Activated T-cell treated with anti-CD3 and anti-CD28 coated beads for 24 hours (primary cell): Measurements from ENCODE around the gene C1orf56.

Experiments used
- DNase-seq: peaks from one replicate; pipeline ENCODE4 v3.0.0-alpha.2; 2020; ENCODE audit warnings: low read depth

The C1orf56 gene

GRCh38 chr1:151047591-151047924 lies at the start of gene C1orf56:
Gene C1orf56 (plus strand): TSS chr1:151047751. CDS start chr1:151047848, 97 bp downstream.
- peak; percentile 50 for DNase-seq

GRCh38 chr1:150997949-150998348 lies 49.6 kb upstream of the C1orf56 start:
- no peak for DNase-seq

- no peak for DNase-seq
These were observed 48.4 kb upstream of the C1orf56 start for GRCh38 chr1:150999051-150999674.

- DNase-seq: no peak
These were observed 47.6 kb upstream of the C1orf56 start for GRCh38 chr1:150999926-151000325.

GRCh38 chr1:151000408-151000807 lies 47.1 kb upstream of the C1orf56 start:
- DNase-seq: no peak

GRCh38 chr1:151001602-151002001 lies 45.9 kb upstream of the C1orf56 start:
- no peak for DNase-seq

- DNase-seq: no peak
These were observed 45.5 kb upstream of the C1orf56 start for GRCh38 chr1:151002051-151002450.

- DNase-seq: no peak
These were observed 44.9 kb upstream of the C1orf56 start for GRCh38 chr1:151002611-151003010.

GRCh38 chr1:151003180-151003579 lies 44.4 kb upstream of the C1orf56 start:
- DNase-seq: no peak

GRCh38 chr1:151005729-151006319 lies 41.7 kb upstream of the C1orf56 start:
- DNase-seq: no peak

- no peak for DNase-seq
These were observed 41.1 kb upstream of the C1orf56 start, which contains the start of gene MINDY1 for GRCh38 chr1:151006327-151007052. Gene MINDY1 (minus strand): TSS chr1:151006902. CDS start chr1:151002617, 4,285 bp downstream.

- DNase-seq: no peak
These were observed 39.7 kb upstream of the C1orf56 start for GRCh38 chr1:151007853-151008243.

GRCh38 chr1:151008244-151009205 lies 39.0 kb upstream of the C1orf56 start, which contains the start of gene PRUNE1:
Gene PRUNE1 (plus strand): TSS chr1:151008449. CDS start chr1:151008633, 184 bp downstream.
- peak; percentile 90 for DNase-seq

- DNase-seq: no peak
These were observed 38.4 kb upstream of the C1orf56 start for GRCh38 chr1:151009206-151009587.

- DNase-seq: no peak
These were observed 37.7 kb upstream of the C1orf56 start for GRCh38 chr1:151009674-151010345.

- DNase-seq: no peak
These were observed 37.2 kb upstream of the C1orf56 start for GRCh38 chr1:151010346-151010726.

GRCh38 chr1:151011154-151011850 lies 36.2 kb upstream of the C1orf56 start:
- no peak for DNase-seq

GRCh38 chr1:151012684-151013471 lies 34.7 kb upstream of the C1orf56 start:
- DNase-seq: no peak

- DNase-seq: no peak
These were observed 34.0 kb upstream of the C1orf56 start for GRCh38 chr1:151013518-151013917.

- peak; percentile 76 for DNase-seq
These were observed 22.9 kb upstream of the C1orf56 start for GRCh38 chr1:151024540-151025146.
